ENCODE measurements around the gene GABRR1. TPM values are rescaled to one million over a fixed set of nuclear protein-coding genes. Genes with fewer than 3 reads are reported as not detected.

The GABRR1 gene
- total and polyA plus RNA-seq, 2 donors (not counting 1 experiment from before 2014, with no cell fraction given): not detected

DNA sequence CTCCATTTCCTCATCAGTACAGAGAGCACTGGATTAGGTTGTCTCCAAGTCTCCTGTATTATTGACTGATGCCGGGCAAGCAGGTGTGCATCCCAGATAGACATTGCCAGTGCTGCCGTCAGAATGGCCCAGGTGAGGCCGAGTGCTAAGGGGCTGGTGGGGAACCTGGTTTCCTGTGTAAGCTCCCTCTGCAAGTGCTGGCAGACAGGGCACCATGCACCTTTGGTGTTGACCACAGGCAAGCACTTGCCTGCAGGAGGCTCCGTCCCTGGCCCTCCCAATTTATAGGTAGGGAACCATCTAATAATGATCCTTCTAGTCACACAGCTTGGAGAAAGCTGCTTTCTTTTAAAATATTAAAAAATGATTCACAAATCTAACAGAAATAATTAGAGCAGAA lies 747 bp downstream of the GABRR1 start:
- Histone ChIP-seq H3K4me1 (ENCODE audit: control insufficient read depth, extremely low read depth, insufficient read depth, low read length) (no peaks in the 10 kb centered on the region), H2AFZ (ENCODE audit: low read length) (no peak overlapping the region), H3K27ac (ENCODE audit: insufficient read depth, low read length) (no peak overlapping the region), H3K4me2 (ENCODE audit: extremely low read depth, insufficient read depth, low read length) (no peak overlapping the region), H4K20me1 (ENCODE audit: control insufficient read depth, extremely low read depth, insufficient read depth, low read length) (no peaks in the 10 kb centered on the region), H3K36me3 (ENCODE audit: control insufficient read depth, insufficient read depth, low read length) (no peaks in the 10 kb centered on the region), H3K27me3 (ENCODE audit: control insufficient read depth, insufficient read depth, low read length) (no peaks in the 10 kb centered on the region), H3K79me2 (ENCODE audit: control insufficient read depth, insufficient read depth, low read length) (no peaks in the 10 kb centered on the region), H3K9ac (ENCODE audit: insufficient read depth, low read length) (no peak overlapping the region), H3K4me3 (replicated peaks in 1 of 4; ENCODE audit: control extremely low read depth in 1 of 4, insufficient read depth in 1 of 4, low read depth in 3 of 4, low read length in 4 of 4) (no peak overlapping the region), H3K9me3 (ENCODE audit: control insufficient read depth, insufficient read depth, low read depth, low read length) (no peaks in the 10 kb centered on the region)
- no peak for TF ChIP-seq EZH2 (IDR thresholded peaks at IDR 0.05; ENCODE audit: low read length, missing control alignments)
- TF ChIP-seq, protein P1, sequence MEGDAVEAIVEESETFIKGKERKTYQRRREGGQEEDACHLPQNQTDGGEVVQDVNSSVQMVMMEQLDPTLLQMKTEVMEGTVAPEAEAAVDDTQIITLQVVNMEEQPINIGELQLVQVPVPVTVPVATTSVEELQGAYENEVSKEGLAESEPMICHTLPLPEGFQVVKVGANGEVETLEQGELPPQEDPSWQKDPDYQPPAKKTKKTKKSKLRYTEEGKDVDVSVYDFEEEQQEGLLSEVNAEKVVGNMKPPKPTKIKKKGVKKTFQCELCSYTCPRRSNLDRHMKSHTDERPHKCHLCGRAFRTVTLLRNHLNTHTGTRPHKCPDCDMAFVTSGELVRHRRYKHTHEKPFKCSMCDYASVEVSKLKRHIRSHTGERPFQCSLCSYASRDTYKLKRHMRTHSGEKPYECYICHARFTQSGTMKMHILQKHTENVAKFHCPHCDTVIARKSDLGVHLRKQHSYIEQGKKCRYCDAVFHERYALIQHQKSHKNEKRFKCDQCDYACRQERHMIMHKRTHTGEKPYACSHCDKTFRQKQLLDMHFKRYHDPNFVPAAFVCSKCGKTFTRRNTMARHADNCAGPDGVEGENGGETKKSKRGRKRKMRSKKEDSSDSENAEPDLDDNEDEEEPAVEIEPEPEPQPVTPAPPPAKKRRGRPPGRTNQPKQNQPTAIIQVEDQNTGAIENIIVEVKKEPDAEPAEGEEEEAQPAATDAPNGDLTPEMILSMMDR (conservative IDR thresholded peaks at IDR 0.05 in 1 of 2, IDR thresholded peaks at IDR 0.05 in 1 of 2; ENCODE audit: low read depth in 1 of 2, low read length in 2 of 2): no peak
- DNase-seq (ENCODE audit: low read depth in 2 of 2): no peak

DNA sequence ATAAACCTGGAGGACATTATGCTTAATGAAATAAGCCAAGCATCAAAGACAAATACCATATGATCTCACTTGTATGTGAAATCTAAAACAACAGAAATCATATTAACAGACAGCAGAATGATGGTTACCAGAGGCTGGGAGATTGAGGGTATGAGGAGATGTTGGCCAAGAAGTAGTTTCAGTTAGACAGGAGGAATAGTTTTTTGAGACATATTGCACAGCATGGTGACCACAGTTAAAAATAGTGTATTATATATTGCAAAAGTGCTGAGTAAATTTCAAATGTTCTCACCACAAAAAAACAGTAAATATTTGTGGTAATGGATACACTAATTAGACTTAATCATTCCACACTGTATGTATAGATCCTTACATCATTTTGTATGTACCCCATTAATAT lies 1.8 kb downstream of the GABRR1 start:
- Histone ChIP-seq H3K4me1 (ENCODE audit: control insufficient read depth, extremely low read depth, insufficient read depth, low read length) (no peaks in the 10 kb centered on the region), H2AFZ (ENCODE audit: low read length) (no peak overlapping the region), H3K27ac (ENCODE audit: insufficient read depth, low read length) (no peak overlapping the region), H3K9ac (ENCODE audit: insufficient read depth, low read length) (no peak overlapping the region), H3K9me3 (ENCODE audit: control insufficient read depth, insufficient read depth, low read depth, low read length) (no peaks in the 10 kb centered on the region), H4K20me1 (ENCODE audit: control insufficient read depth, extremely low read depth, insufficient read depth, low read length) (no peaks in the 10 kb centered on the region), H3K4me3 (replicated peaks in 1 of 4; ENCODE audit: control extremely low read depth in 1 of 4, insufficient read depth in 1 of 4, low read depth in 3 of 4, low read length in 4 of 4) (no peak overlapping the region), H3K36me3 (ENCODE audit: control insufficient read depth, insufficient read depth, low read length) (no peaks in the 10 kb centered on the region), H3K27me3 (ENCODE audit: control insufficient read depth, insufficient read depth, low read length) (no peaks in the 10 kb centered on the region), H3K4me2 (ENCODE audit: extremely low read depth, insufficient read depth, low read length) (no peak overlapping the region), H3K79me2 (ENCODE audit: control insufficient read depth, insufficient read depth, low read length) (no peaks in the 10 kb centered on the region)
- TF ChIP-seq, protein P1 (conservative IDR thresholded peaks at IDR 0.05 in 1 of 2, IDR thresholded peaks at IDR 0.05 in 1 of 2; ENCODE audit: low read depth in 1 of 2, low read length in 2 of 2): no peak
- no peak for TF ChIP-seq EZH2 (IDR thresholded peaks at IDR 0.05; ENCODE audit: low read length, missing control alignments)
- no peak for DNase-seq (ENCODE audit: low read depth in 2 of 2)

GRCh38 chr6:89214197-89214596 lies 3.0 kb downstream of the GABRR1 start:
- no peaks in the 10 kb centered on the region for H3K79me2 ChIP-seq (ENCODE audit: control insufficient read depth, insufficient read depth, low read length)
- no peak overlapping the region for H3K4me3 ChIP-seq (replicated peaks in 1 of 4; ENCODE audit: control extremely low read depth in 1 of 4, insufficient read depth in 1 of 4, low read depth in 3 of 4, low read length in 4 of 4)
- H3K27ac ChIP-seq (ENCODE audit: insufficient read depth, low read length): no peak overlapping the region
- H3K27me3 ChIP-seq (ENCODE audit: control insufficient read depth, insufficient read depth, low read length): no peaks in the 10 kb centered on the region
- H3K4me2 ChIP-seq (ENCODE audit: extremely low read depth, insufficient read depth, low read length): no peak overlapping the region
- no peaks in the 10 kb centered on the region for H4K20me1 ChIP-seq (ENCODE audit: control insufficient read depth, extremely low read depth, insufficient read depth, low read length)
- no peaks in the 10 kb centered on the region for H3K36me3 ChIP-seq (ENCODE audit: control insufficient read depth, insufficient read depth, low read length)
- TF ChIP-seq, protein P1 (conservative IDR thresholded peaks at IDR 0.05 in 1 of 2, IDR thresholded peaks at IDR 0.05 in 1 of 2; ENCODE audit: low read depth in 1 of 2, low read length in 2 of 2): no peak
- no peak for TF ChIP-seq EZH2 (IDR thresholded peaks at IDR 0.05; ENCODE audit: low read length, missing control alignments)
- H3K9ac ChIP-seq (ENCODE audit: insufficient read depth, low read length): no peak overlapping the region
- no peaks in the 10 kb centered on the region for H3K4me1 ChIP-seq (ENCODE audit: control insufficient read depth, extremely low read depth, insufficient read depth, low read length)
- H2AFZ ChIP-seq (ENCODE audit: low read length): no peak overlapping the region
- DNase-seq (ENCODE audit: low read depth in 2 of 2): no peak
- H3K9me3 ChIP-seq (ENCODE audit: control insufficient read depth, insufficient read depth, low read depth, low read length): no peaks in the 10 kb centered on the region
